ENCODE results near the gene GAS2L2. TPM values are rescaled to one million over a fixed set of nuclear protein-coding genes. Genes with fewer than 3 reads are reported as not detected.
A peak's percentile ranks its signal among the peaks of the same experiment; 100 is the strongest.

GAS2L2 gene
- total RNA-seq, 4 donors from 2014 or later: not detected

DNA sequence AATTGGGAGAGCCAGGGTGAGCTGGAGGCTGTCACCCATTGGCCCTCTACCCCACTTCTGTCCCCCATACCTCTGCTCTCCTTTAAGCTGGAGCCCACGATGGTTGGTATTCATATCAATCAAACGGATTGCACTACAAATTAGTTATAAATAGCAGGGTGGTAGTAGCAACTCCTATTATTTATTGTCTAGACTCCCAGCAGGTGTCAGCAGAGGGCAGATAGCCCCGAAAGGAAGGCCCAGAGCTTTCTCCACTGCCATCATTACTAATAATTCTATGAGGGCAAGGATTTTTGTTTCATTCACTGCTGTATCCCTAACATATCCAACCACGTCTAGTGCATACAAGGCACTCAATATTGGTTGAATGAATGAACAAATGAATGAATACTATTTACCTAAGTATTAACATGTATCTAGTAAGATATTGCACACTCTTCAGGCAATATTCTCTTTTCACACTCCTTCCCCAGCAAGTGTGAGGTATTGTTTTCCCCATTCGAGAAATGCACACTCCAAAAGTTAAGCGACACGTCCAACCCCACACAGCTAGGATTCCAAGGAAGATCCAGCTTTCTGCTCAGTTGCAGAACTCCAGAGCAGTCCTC is 14.0 kb upstream of the GAS2L2 start:
- Histone ChIP-seq H3K9me3 (no peaks in the 10 kb centered on the region), H3K4me3 (replicated peaks in 1 of 3) (no peak overlapping the region), H3K27me3 (no peaks in the 10 kb centered on the region), H3K27ac (no peak overlapping the region), H3K36me3 (no peaks in the 10 kb centered on the region), H3K4me1 (peaks cover 7 to 9% of the 10 kb centered on the region in 2 donors)
- peak; percentile 51 to 70 for DNase-seq
- 43 to 56% methylated on average over 7 of the region's 7 CpGs for WGBS, 2 donors
- intact Hi-C loops (cut with DNase I): no loop called here
- TF ChIP-seq POLR2A (IDR thresholded peaks at IDR 0.05): no peak
- TF ChIP-seq, protein P1, sequence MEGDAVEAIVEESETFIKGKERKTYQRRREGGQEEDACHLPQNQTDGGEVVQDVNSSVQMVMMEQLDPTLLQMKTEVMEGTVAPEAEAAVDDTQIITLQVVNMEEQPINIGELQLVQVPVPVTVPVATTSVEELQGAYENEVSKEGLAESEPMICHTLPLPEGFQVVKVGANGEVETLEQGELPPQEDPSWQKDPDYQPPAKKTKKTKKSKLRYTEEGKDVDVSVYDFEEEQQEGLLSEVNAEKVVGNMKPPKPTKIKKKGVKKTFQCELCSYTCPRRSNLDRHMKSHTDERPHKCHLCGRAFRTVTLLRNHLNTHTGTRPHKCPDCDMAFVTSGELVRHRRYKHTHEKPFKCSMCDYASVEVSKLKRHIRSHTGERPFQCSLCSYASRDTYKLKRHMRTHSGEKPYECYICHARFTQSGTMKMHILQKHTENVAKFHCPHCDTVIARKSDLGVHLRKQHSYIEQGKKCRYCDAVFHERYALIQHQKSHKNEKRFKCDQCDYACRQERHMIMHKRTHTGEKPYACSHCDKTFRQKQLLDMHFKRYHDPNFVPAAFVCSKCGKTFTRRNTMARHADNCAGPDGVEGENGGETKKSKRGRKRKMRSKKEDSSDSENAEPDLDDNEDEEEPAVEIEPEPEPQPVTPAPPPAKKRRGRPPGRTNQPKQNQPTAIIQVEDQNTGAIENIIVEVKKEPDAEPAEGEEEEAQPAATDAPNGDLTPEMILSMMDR (IDR thresholded peaks at IDR 0.05): peak in 5 of 6 experiments; percentile 16 to 86 (median 76)

DNA sequence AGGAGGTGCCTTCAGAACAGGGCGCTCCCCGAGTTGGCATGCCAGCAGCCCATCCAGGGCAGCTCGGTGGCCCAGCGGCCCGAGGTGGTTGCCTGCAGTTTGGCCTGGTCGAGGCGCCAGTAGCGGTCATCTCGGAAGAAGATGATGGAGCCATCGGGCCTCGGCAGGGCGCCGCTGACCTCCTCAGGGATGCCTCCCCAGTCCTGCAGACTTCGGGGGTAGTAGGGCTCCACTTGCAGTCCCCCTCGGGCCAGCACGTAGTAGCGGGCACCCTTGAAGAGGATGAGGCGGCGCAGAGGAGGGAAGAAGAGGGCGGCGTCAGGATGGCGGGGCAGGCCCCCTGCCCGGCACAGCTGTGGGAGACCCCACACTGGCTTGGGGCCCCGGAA is 13.4 kb upstream of the GAS2L2 start:
- Histone ChIP-seq H3K4me3 (replicated peaks in 1 of 3) (no peak overlapping the region), H3K27me3 (no peaks in the 10 kb centered on the region), H3K27ac (no peak overlapping the region), H3K9me3 (no peaks in the 10 kb centered on the region), H3K4me1 (peaks cover 7 to 9% of the 10 kb centered on the region in 2 donors), H3K36me3 (no peaks in the 10 kb centered on the region)
- WGBS, 2 donors: 91 to 93% methylated on average over 21 to 24 of the region's 24 CpGs
- intact Hi-C loops (cut with DNase I): no loop called here
- no peak for DNase-seq
- TF ChIP-seq, protein P1 (IDR thresholded peaks at IDR 0.05): no peak
- TF ChIP-seq POLR2A (IDR thresholded peaks at IDR 0.05): no peak

- no peak overlapping the region for H3K4me3 ChIP-seq (replicated peaks in 1 of 3)
- intact Hi-C loops (cut with DNase I): loop anchor here (2.0 kb wide), 1 partner anchor 39 kb away; no protein-coding TSS in a partner anchor
- H3K27ac ChIP-seq: no peak overlapping the region
- DNase-seq: no peak
- peaks cover 7 to 9% of the 10 kb centered on the region in 2 donors for H3K4me1 ChIP-seq
- no peaks in the 10 kb centered on the region for H3K27me3 ChIP-seq
- TF ChIP-seq, protein P1 (IDR thresholded peaks at IDR 0.05): no peak
- TF ChIP-seq POLR2A (IDR thresholded peaks at IDR 0.05): no peak
- H3K36me3 ChIP-seq: no peaks in the 10 kb centered on the region
- WGBS, 2 donors: 81 to 85% methylated on average over 7 of the region's 8 CpGs
- H3K9me3 ChIP-seq: no peaks in the 10 kb centered on the region
Observed at GRCh38 chr17:35765756-35766488, 12.9 kb upstream of the GAS2L2 start.

GRCh38 chr17:35765086-35765710 is 12.2 kb upstream of the GAS2L2 start:
- Histone ChIP-seq H3K4me1 (peaks cover 7 to 9% of the 10 kb centered on the region in 2 donors), H3K27ac (no peak overlapping the region), H3K4me3 (replicated peaks in 1 of 3) (no peak overlapping the region), H3K36me3 (no peaks in the 10 kb centered on the region), H3K27me3 (no peaks in the 10 kb centered on the region), H3K9me3 (no peaks in the 10 kb centered on the region)
- 82 to 88% methylated on average over 11 of the region's 11 CpGs for WGBS, 2 donors
- TF ChIP-seq POLR2A (IDR thresholded peaks at IDR 0.05): no peak
- TF ChIP-seq, protein P1 (IDR thresholded peaks at IDR 0.05): no peak
- DNase-seq: no peak
- intact Hi-C loops (cut with DNase I): loop anchor here (2.0 kb wide), 1 partner anchor 40 kb away; no protein-coding TSS in a partner anchor

Data from thyroid gland (tissue), 4 donors.